ENCODE data around the gene CHMP4A.

DNA sequence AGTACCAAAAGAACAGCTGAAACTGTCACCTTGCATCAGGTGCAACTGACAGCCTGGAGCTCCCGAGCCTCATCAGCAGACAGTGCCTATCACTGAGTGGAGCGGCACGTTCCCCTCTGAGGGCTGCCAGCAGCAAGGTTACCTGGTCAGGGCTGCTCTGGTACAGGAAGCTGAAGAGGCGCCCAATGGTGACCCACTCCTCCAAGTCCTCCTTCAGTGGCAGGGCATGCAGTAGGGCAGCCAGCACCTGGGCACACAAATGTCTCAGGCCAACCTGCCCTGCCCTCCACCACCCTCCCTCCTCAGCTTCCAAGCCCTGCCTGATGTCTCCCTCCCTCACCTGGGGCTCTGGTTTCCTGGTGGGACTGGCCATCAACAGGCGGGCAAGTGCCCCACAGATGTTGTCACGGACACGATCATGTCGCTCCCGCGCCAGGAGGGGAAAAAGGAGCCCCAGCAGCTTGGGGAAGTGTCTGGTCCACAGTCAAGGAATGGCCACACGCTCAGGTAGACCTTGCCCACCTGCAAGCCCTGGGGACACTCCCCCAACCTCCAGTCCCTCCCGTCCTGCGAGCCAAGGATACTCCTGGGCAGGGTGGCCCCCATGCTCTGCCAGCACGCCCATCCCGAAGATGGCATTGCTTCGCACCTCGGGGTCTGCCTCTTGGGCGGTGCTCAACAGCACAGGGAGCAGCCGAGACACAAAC, 31.8 kb downstream of the CHMP4A start:
- TF ChIP-seq CTCF (IDR thresholded peaks at IDR 0.05; ENCODE audit: poor library complexity, severe bottlenecking): no peak
- no peak for TF ChIP-seq EP300 (conservative IDR thresholded peaks at IDR 0.05; ENCODE audit: poor library complexity, severe bottlenecking)

Data from neural cell (in vitro differentiated cells).